ENCODE measurements around the gene LRRC18. TPM values are rescaled to one million over a fixed set of nuclear protein-coding genes. Genes with fewer than 3 reads are reported as not detected.

LRRC18 gene
- total RNA-seq, 4 donors from 2014 or later, result 0.21 TPM; not detected in 3

DNA sequence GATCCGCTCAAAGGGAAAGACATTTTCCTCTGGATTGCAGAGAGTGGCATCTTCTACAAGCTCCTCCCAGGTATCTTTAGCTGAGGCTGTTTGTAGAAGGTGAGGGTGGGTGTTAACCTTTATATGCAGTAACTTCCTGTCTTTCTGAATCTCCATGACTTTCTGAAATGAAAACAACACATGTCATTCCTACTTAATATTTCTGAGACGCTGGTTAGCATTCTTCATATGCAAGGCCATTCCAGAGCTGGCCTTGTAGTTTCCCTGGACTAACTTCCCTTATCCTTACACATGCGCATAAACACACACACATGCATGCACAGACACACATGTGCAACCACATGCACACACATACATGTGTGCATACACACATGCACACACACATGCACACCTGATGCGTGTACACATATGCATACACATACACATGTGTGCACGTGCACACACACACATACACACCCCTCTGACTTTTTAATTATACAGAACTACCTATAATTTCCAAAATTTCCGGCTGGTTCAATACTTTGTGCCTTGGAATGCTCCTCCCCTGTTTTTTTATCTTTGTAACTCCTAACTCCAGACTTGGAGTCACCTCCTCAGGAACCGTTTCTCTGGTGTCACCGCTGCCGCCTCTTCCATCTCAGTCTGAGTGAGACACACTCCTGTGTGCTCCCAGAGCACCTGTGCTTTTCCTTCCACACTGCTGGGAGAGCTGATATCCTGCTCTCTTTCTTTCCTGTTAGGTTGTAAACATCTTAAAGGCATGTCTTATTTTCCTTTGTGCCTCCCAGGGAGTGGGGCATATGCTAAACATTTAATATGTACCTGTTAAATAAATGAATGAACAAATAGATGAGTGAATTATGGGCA lies 55.2 kb downstream of the LRRC18 start:
- intact Hi-C loops (cut with DNase I; ENCODE audit: low total_unique reads), result no loop called here
- no peaks in the 10 kb centered on the region for H3K4me1 ChIP-seq
- no peak for TF ChIP-seq POLR2A (IDR thresholded peaks at IDR 0.05)
- TF ChIP-seq, protein P1, sequence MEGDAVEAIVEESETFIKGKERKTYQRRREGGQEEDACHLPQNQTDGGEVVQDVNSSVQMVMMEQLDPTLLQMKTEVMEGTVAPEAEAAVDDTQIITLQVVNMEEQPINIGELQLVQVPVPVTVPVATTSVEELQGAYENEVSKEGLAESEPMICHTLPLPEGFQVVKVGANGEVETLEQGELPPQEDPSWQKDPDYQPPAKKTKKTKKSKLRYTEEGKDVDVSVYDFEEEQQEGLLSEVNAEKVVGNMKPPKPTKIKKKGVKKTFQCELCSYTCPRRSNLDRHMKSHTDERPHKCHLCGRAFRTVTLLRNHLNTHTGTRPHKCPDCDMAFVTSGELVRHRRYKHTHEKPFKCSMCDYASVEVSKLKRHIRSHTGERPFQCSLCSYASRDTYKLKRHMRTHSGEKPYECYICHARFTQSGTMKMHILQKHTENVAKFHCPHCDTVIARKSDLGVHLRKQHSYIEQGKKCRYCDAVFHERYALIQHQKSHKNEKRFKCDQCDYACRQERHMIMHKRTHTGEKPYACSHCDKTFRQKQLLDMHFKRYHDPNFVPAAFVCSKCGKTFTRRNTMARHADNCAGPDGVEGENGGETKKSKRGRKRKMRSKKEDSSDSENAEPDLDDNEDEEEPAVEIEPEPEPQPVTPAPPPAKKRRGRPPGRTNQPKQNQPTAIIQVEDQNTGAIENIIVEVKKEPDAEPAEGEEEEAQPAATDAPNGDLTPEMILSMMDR (IDR thresholded peaks at IDR 0.05), result no peak
- H3K4me3 ChIP-seq, result no peak overlapping the region
- H3K27ac ChIP-seq, result no peak overlapping the region
- no peaks in the 10 kb centered on the region for H3K9me3 ChIP-seq
- H3K27me3 ChIP-seq, result no peaks in the 10 kb centered on the region
- no peak for DNase-seq
- no peaks in the 10 kb centered on the region for H3K36me3 ChIP-seq

DNA sequence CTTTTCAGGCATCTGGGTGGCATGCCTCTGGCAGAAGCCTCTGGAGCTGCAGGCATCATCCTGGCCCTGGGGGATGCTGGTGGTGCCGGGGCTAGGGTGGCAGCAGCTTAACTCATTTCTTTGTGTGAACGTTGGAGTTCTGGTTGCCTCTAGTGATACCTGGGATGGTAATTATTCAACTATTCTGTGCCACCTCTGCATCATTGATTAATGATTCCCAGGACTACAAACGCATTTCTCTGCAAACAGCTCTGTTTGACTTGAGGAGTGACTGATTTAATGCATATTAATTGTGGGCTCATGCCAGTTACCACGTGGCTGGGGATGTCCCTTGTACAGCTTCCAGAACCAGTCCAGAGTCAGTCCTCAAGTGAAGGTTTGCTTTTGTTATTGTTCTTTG lies 55.9 kb downstream of the LRRC18 start:
- intact Hi-C loops (cut with DNase I; ENCODE audit: low total_unique reads), result no loop called here
- no peaks in the 10 kb centered on the region for H3K27me3 ChIP-seq
- DNase-seq, result no peak
- no peaks in the 10 kb centered on the region for H3K4me1 ChIP-seq
- no peaks in the 10 kb centered on the region for H3K9me3 ChIP-seq
- no peak overlapping the region for H3K27ac ChIP-seq
- TF ChIP-seq, protein P1 (IDR thresholded peaks at IDR 0.05), result no peak
- no peak for TF ChIP-seq POLR2A (IDR thresholded peaks at IDR 0.05)
- H3K36me3 ChIP-seq, result no peaks in the 10 kb centered on the region
- no peak overlapping the region for H3K4me3 ChIP-seq

DNA sequence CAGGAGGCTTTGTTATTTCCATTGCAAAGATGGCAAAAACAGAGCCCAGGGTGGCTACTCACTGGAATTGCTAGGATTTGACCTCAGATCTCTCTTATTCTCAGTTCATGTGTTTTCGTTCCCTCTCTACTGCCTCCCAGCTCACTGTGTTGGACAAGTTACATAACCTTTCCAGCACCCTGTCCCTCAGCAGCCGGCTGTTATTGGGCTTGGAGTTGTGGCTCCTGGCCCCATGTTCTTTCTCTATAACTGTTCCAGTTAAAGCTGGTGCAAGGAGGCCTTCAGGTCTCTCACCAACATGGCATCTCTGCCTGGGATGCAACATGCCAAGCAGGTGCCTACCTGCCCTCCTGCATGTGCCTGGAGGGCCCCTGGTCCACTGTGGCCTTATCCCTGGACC lies 56.8 kb downstream of the LRRC18 start:
- H3K4me1 ChIP-seq, result no peaks in the 10 kb centered on the region
- H3K9me3 ChIP-seq, result no peaks in the 10 kb centered on the region
- H3K27ac ChIP-seq, result no peak overlapping the region
- H3K27me3 ChIP-seq, result no peaks in the 10 kb centered on the region
- intact Hi-C loops (cut with DNase I; ENCODE audit: low total_unique reads), result no loop called here
- DNase-seq, result no peak
- no peaks in the 10 kb centered on the region for H3K36me3 ChIP-seq
- H3K4me3 ChIP-seq, result no peak overlapping the region
- no peak for TF ChIP-seq POLR2A (IDR thresholded peaks at IDR 0.05)
- TF ChIP-seq, protein P1 (IDR thresholded peaks at IDR 0.05), result no peak

DNA sequence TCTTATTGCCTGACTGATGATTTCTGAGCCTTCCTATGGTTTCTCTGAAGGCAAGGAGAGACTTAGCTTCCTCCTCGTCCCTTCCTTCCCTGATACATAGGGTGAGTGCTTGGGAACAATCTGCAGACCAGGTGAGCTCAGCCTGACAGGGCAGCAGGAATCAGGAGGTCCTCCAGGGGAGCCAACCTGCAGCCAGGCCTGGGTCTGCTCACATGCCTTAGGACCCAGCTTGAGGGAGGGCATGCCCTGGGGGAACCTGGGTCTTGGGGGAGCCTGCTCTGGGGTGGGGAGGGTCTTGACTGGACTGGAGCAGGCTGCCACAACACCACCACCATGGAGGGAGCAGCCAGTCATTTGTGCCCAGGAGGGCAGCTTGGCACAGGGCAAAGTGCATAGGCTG lies 57.7 kb downstream of the LRRC18 start:
- Histone ChIP-seq H3K4me3 (no peak overlapping the region), H3K4me1 (no peaks in the 10 kb centered on the region), H3K9me3 (no peaks in the 10 kb centered on the region), H3K27ac (no peak overlapping the region), H3K27me3 (no peaks in the 10 kb centered on the region), H3K36me3 (no peaks in the 10 kb centered on the region)
- intact Hi-C loops (cut with DNase I; ENCODE audit: low total_unique reads), result no loop called here
- TF ChIP-seq, protein P1 (IDR thresholded peaks at IDR 0.05), result no peak
- no peak for TF ChIP-seq POLR2A (IDR thresholded peaks at IDR 0.05)
- no peak for DNase-seq

DNA sequence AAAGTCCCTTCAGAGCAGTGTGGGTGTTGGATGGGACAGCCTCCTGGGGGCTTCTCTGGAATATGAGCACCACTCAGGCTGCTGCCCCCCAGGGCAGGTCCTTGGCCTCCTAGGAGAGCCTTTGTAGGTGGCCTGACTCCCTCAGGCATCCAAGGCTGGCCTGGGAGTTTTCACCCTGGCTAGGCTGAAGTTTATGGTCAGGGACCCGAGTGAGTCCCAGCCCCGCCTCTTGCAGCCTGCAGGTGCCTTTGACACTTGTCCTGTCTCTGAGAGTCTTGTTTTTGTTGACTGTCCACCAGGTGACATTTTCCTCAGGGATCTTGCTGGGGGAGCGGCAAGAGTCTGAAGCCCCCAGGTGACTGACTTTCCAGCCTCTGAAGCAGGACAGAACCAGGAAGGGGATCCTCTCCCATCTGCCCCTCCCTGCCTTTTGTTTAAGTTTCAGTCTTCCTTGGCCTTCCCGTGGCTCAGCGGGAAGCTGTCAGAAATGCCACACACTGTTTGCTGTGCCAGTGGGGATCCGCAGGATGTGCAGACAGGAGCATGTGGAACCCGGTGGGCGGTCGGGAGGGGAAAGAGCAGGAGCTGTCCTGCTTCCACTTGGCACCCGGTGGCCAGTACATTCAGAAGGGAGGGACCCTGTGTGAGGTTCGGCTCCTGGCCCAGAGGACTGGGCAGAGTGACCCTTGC lies 59.5 kb downstream of the LRRC18 start:
- Histone ChIP-seq H3K36me3 (no peaks in the 10 kb centered on the region), H3K27me3 (no peaks in the 10 kb centered on the region), H3K4me1 (no peaks in the 10 kb centered on the region), H3K27ac (no peak overlapping the region), H3K9me3 (no peaks in the 10 kb centered on the region), H3K4me3 (no peak overlapping the region)
- TF ChIP-seq, protein P1 (IDR thresholded peaks at IDR 0.05), result no peak
- DNase-seq, result no peak
- intact Hi-C loops (cut with DNase I; ENCODE audit: low total_unique reads), result no loop called here

Measured in uterus (tissue), 4 donors.